NCI-H2029 treated with DMSO at 0.1 percent for 48 hours (cell line): Measurements from ENCODE around the gene E2F6.

Experiments
- DNase-seq: peaks from one replicate; lab custom pipeline; 2025; lab: John Stamatoyannopoulos, UW

Gene E2F6

DNA sequence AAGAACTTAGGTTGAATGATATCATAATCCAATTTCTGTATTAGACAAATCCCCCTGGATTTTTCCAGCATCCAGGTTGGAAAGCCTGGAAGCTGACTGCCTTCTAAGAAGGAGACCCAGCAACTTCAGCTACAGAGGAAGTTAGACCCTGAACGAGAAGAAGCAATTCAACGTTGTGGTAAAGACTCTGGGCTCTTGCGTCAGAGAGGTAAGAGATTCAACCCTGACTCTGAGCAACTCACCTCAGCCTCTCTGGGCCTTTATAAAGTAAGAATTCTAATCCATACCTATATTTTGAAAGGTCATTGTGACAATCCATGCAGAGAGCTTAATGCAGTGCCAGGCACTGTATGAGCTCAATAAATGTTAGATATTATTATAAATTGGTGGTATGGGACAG lies 9.7 kb downstream of the E2F6 start:
- no peak for DNase-seq

DNA sequence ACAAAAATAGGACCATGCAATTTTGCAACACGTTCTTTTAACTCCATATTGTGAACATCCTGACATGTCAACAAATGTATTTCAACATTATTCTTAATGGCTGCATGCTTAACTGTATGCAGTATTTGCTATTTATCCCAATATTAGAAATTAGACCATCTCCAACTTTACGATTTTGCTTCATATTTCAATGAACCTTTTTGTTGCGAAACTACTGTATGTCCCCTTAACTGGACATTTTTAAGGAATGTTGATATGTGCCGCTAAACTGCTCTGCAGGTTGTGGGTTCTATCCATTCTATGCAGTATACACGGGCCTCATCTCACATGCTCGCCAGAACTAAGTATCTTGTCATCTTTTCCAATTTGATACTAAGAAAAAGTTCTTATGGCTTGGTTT lies 11.1 kb downstream of the E2F6 start:
- DNase-seq = no peak

GRCh38 chr2:11450791-11451190 lies 15.2 kb downstream of the E2F6 start:
- DNase-seq = no peak

GRCh38 chr2:11446733-11447248 lies 19.2 kb downstream of the E2F6 start:
- no peak for DNase-seq

DNA sequence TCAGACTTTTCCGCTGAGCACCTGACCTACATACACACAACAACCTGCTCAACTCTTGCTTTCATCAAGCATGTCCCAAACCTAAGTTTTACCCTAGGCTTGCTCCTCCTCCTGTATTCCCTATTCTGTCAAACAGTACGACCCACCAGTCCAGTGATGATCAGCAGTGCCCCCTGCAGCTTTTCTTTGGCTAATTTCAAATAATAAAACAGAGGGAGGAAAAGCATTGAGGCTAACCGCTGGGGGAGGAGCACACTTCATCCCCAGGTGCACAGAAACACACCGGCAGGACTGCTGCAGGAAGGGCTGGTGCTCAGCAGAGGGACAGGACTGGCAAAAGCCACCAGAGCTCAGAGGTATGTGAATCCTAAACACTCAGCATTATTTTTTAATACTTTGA lies 21.2 kb downstream of the E2F6 start:
- DNase-seq = no peak

DNA sequence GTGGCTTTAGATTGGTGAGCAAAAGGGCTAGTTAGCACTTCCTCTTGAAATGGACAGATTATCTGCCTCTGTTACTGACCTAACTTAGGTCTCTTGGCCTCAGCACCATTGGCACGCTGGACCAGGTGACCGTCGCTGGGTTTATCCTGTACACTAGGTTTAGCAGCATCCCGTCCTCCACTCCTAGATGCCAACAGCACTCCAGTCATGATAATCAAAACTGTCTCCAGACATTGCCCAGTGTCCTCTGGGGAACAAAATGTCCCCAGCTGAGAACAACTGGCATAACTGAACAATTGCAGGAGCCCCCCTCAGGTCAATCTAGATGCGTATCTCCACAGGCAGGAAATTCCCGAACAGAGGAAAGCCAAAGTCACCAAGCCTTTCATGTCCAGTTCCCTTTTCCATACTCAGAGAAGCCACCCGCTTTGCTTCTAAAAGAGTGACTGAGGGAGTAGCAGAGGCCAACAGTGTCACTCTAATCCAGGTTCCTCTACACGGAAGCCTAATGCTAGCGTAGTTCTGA lies 27.3 kb downstream of the E2F6 start:
- DNase-seq = no peak

DNA sequence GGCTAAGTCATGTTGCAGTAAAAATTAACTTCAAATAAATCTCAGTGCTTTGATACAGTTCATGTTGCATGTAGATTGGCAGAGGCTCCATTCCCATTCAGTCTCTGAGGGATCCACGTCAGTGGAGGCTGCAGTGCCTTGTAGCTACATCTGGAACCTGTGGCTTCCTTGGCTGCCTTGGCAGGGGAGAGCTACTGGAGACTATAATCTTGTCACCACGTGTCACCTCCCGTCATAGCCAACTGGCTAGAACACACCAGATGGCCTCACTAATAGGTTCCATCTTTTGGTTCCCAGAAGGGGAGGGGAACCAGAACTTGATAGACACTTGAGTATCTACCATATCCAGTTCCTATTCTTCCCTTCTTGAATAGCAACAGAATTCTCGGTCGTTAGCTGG lies 28.4 kb downstream of the E2F6 start:
- DNase-seq = no peak

- no peak for DNase-seq
These were observed 30.9 kb downstream of the E2F6 start for GRCh38 chr2:11435036-11435435.

DNA sequence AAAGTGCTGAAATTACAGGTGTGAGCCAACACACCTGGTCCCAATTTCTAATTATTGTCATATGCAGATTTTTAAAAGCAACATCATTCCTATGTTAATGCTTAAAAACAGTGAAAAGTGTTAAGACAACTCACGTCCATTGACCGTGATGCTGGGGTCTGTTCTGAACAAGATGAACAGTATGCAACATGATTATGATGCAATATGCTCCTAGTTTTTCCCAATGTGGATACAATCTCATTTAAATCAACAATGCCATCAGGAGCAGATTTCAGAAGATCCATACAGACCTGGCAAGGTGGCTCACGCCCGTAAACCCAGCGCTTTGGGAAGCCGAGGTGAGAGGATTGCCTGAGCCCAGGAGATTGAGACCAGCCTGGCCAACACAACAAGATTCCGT lies 31.5 kb downstream of the E2F6 start:
- no peak for DNase-seq

GRCh38 chr2:11433822-11434221 lies 32.1 kb downstream of the E2F6 start:
- no peak for DNase-seq

- DNase-seq = no peak
These were observed 35.2 kb downstream of the E2F6 start for GRCh38 chr2:11430729-11431128.

GRCh38 chr2:11427224-11427623 lies 38.7 kb downstream of the E2F6 start:
- no peak for DNase-seq

DNA sequence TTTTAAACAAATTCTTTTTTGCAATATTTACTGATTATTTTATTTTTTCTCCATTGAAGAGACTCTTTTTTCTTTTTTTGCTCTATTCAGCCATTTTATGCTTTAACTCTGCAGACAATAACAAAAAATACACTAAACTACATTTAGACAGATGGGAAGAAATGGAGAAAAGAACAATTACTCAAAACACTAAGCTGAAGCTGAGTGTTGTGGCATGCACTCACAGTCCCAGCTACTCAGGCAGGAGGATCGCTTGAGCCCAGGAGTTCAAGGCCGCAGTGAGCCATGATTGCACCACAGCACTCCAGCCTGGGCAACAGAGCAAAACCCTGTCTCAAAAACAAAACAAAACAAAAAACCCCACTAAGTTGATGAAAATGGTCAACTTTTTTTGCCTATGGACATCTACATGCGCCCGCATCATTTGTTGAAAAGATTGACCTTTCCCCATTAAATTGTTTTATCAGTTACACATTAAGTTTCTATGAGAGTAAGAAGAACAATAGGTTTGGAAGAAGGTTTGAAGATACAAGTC lies 43.0 kb downstream of the E2F6 start:
- no peak for DNase-seq

GRCh38 chr2:11422491-11422865 lies 43.5 kb downstream of the E2F6 start:
- no peak for DNase-seq

GRCh38 chr2:11421863-11422490 lies 44.0 kb downstream of the E2F6 start:
- no peak for DNase-seq

GRCh38 chr2:11420671-11421070 lies 45.3 kb downstream of the E2F6 start:
- no peak for DNase-seq

DNA sequence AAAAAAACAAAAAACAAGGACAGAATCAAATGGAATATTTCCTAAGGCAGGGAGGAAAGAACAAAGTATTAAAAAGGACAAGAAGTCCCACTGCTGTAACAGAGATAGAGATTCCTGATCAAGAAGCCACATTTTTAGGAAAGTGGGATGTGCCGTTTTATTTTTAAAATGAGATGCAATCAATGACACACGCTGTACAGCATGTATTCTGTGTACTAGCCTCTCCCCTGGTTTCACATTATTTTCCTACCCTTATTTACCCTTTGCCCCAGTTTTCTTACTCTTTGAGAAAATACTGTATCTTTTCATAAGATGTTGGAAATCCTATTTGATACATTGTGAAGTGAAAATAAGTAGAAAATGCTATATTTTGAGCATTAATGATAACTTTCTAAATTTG lies 45.8 kb downstream of the E2F6 start:
- DNase-seq = no peak

DNA sequence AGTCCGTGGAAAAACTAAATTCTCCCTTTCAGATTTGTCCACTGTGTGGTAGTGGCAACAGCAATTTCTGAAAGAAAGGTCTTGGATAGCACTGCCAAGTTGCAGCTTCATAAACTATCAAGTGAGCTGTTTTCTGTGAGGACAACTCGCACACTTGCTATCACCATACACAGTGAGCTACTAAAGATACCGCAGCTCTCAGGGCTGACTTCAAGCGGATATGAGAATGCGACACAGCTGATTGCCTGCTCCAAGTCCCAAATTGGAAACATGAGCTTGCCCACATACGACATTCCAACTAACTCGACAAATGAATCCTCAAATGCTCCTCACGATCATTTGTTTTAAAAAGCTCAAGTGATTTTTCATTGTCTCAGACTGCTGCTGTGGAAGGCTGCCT lies 46.2 kb downstream of the E2F6 start:
- no peak for DNase-seq

- no peak for DNase-seq
These were observed 47.9 kb downstream of the E2F6 start for GRCh38 chr2:11417946-11418585.

- no peak for DNase-seq
These were observed 49.0 kb downstream of the E2F6 start for GRCh38 chr2:11416931-11417330.

GRCh38 chr2:11416186-11416585 lies 49.8 kb downstream of the E2F6 start:
- DNase-seq = no peak

DNA sequence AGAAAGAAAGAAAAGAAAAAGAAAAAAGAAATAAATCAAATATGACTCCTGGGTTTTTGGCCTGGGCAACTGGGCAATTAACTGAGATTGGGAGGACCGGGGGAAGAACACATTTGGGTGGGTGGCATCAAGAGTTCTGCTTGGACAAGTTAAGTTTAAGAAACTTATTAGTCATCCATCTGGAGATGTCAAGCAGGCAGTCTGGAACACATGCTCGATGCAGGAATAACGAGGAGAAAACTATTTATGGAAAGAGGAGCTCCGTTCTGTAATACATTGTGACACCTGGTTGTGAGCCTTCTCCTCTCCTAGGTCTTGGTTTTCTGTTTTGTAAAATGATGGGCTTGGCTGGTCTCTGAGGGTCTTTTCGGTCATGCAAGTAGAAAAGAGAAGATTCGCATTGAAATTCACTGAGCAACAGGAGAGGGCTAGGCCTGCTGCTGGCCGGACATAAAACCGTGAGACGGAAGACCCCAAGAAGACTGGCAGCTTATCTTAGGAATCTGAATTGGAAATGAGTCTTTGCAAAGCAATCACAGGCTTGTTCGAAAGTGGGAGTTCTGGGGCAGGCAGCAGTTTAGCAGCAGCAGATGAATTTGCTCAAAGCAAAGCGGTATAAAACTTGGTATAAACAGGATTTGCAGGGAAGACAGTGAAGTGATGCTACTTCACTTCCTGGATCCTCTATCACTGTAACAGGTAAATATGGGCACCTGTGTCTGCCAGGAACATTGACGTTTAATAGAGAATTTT lies 51.4 kb downstream of the E2F6 start:
- DNase-seq = no peak

DNA sequence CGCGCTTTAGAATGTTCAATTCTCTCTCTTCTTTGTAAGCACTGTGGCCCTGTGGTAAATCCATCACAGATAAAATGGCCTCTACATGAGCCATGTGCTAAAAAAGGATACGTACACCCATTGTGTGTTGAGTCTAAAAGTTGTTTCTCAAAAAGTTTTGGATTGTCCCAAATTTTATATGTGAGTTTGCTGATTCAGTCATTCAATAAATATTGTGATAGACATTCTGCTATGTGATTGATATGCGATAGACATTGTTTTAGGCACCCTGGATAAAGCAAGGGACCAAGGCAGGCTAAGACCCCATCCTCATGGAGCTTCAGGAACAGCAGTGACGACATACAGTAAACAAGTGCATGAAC lies 53.5 kb downstream of the E2F6 start:
- DNase-seq = no peak
